Neutrophil (primary cell): ENCODE measurements around the gene B4GALT4.

Experiments
- H3K27ac ChIP-seq: fragments of 200-600 bp; sonication (generic); 2 replicates; pipeline ENCODE4 v1.5.1; 2016; ENCODE audit warnings: mild to moderate bottlenecking, moderate library complexity
- H3K27me3 ChIP-seq: fragments of 200-600 bp; sonication (generic); 2 replicates; pipeline ENCODE4 v1.6.0; 2016; ENCODE audit warnings: mild to moderate bottlenecking
- H3K36me3 ChIP-seq: fragments of 200-600 bp; sonication (generic); 2 replicates; pipeline ENCODE4 v1.5.1; 2017
- H3K4me1 ChIP-seq, 2 experiments: fragments of 200-600 bp in 1 of 2; sonication (generic) in 1 of 2; 1 replicate in 1 of 2; 2 replicates in 1 of 2; pipeline versions ENCODE4 v1.5.1 to v1.6.1; 2013 to 2016; ENCODE audit warnings: low read depth in 1 of 2, low read length in 1 of 2, mild to moderate bottlenecking in 1 of 2, moderate library complexity in 1 of 2; ENCODE audit not compliant: control insufficient read depth in 1 of 2, insufficient read depth in 1 of 2
- H3K4me3 ChIP-seq, 2 experiments: fragments of 200-600 bp in 1 of 2; sonication (generic) in 1 of 2; 1 replicate in 1 of 2; 2 replicates in 1 of 2; pipeline ENCODE4 v1.5.1; 2013 to 2016; ENCODE audit warnings: low read depth in 1 of 2, low read length in 1 of 2, mild to moderate bottlenecking in 1 of 2, moderate library complexity in 1 of 2
- H3K9me3 ChIP-seq: fragments of 200-600 bp; sonication (generic); 2 replicates; pipeline ENCODE4 v1.5.1; 2016
- CTCF ChIP-seq: fragments of 200-600 bp; sonication (generic); IDR thresholded peaks from 2 replicates; pipeline ENCODE4 v1.5.1; 2016; ENCODE audit warnings: antibody characterized with exemption

The B4GALT4 gene

GRCh38 chr3:119184796-119185570, 55.7 kb downstream of the B4GALT4 start:
- H3K36me3 ChIP-seq: no peaks in the 10 kb centered on the region
- H3K9me3 ChIP-seq: no peaks in the 10 kb centered on the region
- H3K27me3 ChIP-seq: peaks cover 10% of the 10 kb centered on the region
- H3K4me1 ChIP-seq: no peaks in the 10 kb centered on the region
- no peak for TF ChIP-seq CTCF
- H3K4me3 ChIP-seq: no peak overlapping the region
- no peak overlapping the region for H3K27ac ChIP-seq

GRCh38 chr3:119184111-119184510, 56.6 kb downstream of the B4GALT4 start:
- Histone ChIP-seq H3K4me1 (no peaks in the 10 kb centered on the region), H3K9me3 (no peaks in the 10 kb centered on the region), H3K4me3 (no peak overlapping the region), H3K27me3 (peaks cover 7% of the 10 kb centered on the region), H3K27ac (no peak overlapping the region), H3K36me3 (no peaks in the 10 kb centered on the region)
- no peak for TF ChIP-seq CTCF

- Histone ChIP-seq H3K4me3 (no peak overlapping the region), H3K4me1 (no peaks in the 10 kb centered on the region), H3K27ac (no peak overlapping the region), H3K9me3 (no peaks in the 10 kb centered on the region), H3K36me3 (no peaks in the 10 kb centered on the region), H3K27me3 (no peaks in the 10 kb centered on the region)
- no peak for TF ChIP-seq CTCF
Measured at GRCh38 chr3:119181765-119182164, 58.9 kb downstream of the B4GALT4 start.

GRCh38 chr3:119177321-119177720, 63.4 kb downstream of the B4GALT4 start:
- H3K4me1 ChIP-seq: no peaks in the 10 kb centered on the region
- no peaks in the 10 kb centered on the region for H3K9me3 ChIP-seq
- no peak overlapping the region for H3K4me3 ChIP-seq
- no peaks in the 10 kb centered on the region for H3K36me3 ChIP-seq
- H3K27me3 ChIP-seq: peaks cover 41% of the 10 kb centered on the region
- no peak overlapping the region for H3K27ac ChIP-seq
- TF ChIP-seq CTCF: no peak

- peaks cover 43% of the 10 kb centered on the region for H3K27me3 ChIP-seq
- no peaks in the 10 kb centered on the region for H3K9me3 ChIP-seq
- H3K4me1 ChIP-seq: no peaks in the 10 kb centered on the region
- H3K4me3 ChIP-seq: no peak overlapping the region
- TF ChIP-seq CTCF: no peak
- no peak overlapping the region for H3K27ac ChIP-seq
- H3K36me3 ChIP-seq: no peaks in the 10 kb centered on the region
Measured at GRCh38 chr3:119176778-119177177, 63.9 kb downstream of the B4GALT4 start.
